Measurements from ENCODE around the gene DPH6. TPM values are rescaled to one million over a fixed set of nuclear protein-coding genes. Genes with fewer than 3 reads are reported as not detected.

Gene DPH6
- total and polyA plus RNA-seq, 7 donors = 5.5 to 26.0 (median 18.0) TPM

DNA sequence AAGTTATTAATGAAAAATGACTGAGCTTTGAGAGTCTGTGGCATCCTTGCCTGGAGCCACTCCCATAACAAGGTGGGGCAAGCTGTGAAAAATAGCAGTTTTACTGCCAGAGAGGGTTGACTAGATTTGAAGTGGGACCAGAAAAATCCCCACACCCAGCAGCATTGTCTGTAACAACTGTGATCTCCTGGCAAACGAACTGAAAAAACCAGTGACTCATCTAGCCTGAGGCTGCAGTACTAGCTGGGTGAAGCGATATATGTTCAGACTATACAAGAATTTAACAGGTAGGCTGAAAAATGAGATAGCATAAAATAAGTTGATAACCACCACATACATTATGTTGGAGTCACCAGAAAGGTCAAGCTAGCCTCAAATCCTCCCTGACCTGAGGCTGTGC, 64.0 kb downstream of the DPH6 start:
- H3K9me3 ChIP-seq = no peaks in the 10 kb centered on the region
- peak in 2 of 4 donors; percentile 39 to 44 for ATAC-seq
- 63 to 73% (median 64%) methylated on average over 2 of the region's 2 CpGs for WGBS, 3 donors
- intact Hi-C loops (cut with DNase I) = no loop called here
- no peaks in the 10 kb centered on the region for H3K36me3 ChIP-seq (ENCODE audit: insufficient read depth in 1 of 2, low read depth in 1 of 2)
- no peak for DNase-seq
- no peak overlapping the region for H3K27ac ChIP-seq
- no peak overlapping the region for H3K4me3 ChIP-seq
- H3K27me3 ChIP-seq (ENCODE audit: insufficient read depth in 3 of 3, low read length in 2 of 3) = no peaks in the 10 kb centered on the region
- TF ChIP-seq, protein P1, sequence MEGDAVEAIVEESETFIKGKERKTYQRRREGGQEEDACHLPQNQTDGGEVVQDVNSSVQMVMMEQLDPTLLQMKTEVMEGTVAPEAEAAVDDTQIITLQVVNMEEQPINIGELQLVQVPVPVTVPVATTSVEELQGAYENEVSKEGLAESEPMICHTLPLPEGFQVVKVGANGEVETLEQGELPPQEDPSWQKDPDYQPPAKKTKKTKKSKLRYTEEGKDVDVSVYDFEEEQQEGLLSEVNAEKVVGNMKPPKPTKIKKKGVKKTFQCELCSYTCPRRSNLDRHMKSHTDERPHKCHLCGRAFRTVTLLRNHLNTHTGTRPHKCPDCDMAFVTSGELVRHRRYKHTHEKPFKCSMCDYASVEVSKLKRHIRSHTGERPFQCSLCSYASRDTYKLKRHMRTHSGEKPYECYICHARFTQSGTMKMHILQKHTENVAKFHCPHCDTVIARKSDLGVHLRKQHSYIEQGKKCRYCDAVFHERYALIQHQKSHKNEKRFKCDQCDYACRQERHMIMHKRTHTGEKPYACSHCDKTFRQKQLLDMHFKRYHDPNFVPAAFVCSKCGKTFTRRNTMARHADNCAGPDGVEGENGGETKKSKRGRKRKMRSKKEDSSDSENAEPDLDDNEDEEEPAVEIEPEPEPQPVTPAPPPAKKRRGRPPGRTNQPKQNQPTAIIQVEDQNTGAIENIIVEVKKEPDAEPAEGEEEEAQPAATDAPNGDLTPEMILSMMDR (IDR thresholded peaks at IDR 0.05) = no peak
- peaks cover 13% of the 10 kb centered on the region for H3K4me1 ChIP-seq

DNA sequence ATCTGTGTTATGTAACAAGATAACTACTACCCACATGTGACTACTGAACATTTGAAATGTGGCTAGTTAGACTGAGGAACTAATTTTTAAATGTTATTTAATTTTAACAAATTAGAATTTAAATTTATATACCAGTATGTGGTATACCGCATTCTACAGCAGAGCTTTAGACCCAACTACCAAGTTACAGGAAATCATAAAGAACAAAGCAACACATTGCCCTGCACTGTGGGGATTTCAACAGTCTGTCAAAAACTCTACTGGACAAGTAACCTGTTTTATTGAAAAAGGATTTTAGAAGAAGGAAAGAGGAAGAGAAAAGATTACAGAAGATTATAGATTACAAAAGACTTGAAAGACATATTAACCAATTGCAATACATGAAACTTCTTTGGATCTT, 64.9 kb downstream of the DPH6 start:
- H3K36me3 ChIP-seq (ENCODE audit: insufficient read depth in 1 of 2, low read depth in 1 of 2) = no peaks in the 10 kb centered on the region
- intact Hi-C loops (cut with DNase I) = no loop called here
- no peaks in the 10 kb centered on the region for H3K27me3 ChIP-seq (ENCODE audit: insufficient read depth in 3 of 3, low read length in 2 of 3)
- H3K27ac ChIP-seq = no peak overlapping the region
- no peak overlapping the region for H3K4me3 ChIP-seq
- TF ChIP-seq, protein P1 (IDR thresholded peaks at IDR 0.05) = no peak
- H3K4me1 ChIP-seq = peaks cover 13% of the 10 kb centered on the region
- WGBS, 3 donors = 95 to 98% (median 96%) methylated on average over 1 of the region's 1 CpG
- ATAC-seq (no peak), DNase-seq (no peak)
- no peaks in the 10 kb centered on the region for H3K9me3 ChIP-seq

DNA sequence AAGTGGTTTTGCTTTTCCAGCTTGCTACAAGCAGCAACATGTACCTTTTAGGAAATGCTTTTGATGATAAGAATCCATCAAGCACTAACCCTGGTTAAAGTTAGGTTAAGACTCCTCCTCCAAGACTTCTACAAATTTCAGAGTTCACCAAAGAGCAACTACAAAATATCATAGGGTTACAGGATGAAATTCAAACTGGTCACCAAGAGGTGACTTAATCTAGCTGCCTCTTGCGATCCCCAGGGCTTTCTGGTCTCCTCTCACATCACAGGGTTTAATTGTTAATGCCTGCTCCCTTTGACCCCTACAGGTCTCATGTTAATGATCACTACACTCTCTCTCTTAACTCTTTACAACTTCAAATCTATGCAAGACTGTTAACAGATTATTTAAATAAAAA, 66.5 kb downstream of the DPH6 start:
- no peak overlapping the region for H3K27ac ChIP-seq
- no peak for DNase-seq
- TF ChIP-seq, protein P1 (IDR thresholded peaks at IDR 0.05) = no peak
- no peak overlapping the region for H3K4me3 ChIP-seq
- no peak for ATAC-seq
- H3K9me3 ChIP-seq = no peaks in the 10 kb centered on the region
- peaks cover 13% of the 10 kb centered on the region for H3K4me1 ChIP-seq
- no peaks in the 10 kb centered on the region for H3K36me3 ChIP-seq (ENCODE audit: insufficient read depth in 1 of 2, low read depth in 1 of 2)
- no peaks in the 10 kb centered on the region for H3K27me3 ChIP-seq (ENCODE audit: insufficient read depth in 3 of 3, low read length in 2 of 3)
- intact Hi-C loops (cut with DNase I) = no loop called here
- WGBS, 3 donors = 44 to 87% (median 48%) methylated on average over 1 of the region's 1 CpG

DNA sequence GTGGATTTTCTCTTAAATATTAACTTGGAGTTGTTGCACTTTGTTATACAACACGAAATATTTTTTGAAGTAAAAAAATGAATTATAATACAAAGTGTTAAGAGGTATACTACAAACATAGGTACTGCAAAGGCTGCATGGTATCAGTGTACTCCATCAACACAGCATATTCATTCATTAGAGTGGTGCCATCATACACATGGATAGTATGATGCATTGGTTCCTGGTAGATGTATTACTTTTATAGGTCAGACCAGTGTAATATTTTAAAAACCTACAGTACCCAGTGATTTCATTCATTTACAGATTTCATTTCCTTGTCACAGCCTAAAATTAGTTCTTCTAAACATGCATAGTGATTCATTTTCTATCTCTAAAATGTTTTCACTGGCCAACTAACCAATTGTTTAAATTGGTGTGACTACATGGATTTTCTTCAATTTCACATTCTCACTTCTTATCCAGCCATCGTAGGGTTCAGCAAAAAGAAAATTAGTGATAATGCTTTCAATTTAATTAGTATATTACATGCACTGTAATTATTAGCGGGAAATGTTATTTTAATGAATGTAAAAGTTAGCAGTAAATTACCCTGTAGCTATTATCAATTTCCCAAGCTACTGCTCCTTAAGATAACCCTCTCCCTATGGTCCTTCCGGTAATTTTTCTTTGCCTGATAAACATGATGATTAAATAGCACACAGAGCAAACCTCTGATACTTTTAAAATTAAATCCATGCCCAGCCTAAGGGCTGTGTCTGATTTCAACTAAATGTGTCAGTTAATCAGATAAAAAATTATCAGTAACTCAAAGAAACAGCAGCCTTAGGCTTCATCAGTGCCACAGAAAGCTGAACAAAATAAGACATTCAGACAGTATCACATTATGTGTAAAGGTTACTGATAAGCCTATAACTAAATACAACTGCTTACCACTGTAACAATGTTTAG, 68.4 kb downstream of the DPH6 start:
- no peak overlapping the region for H3K4me3 ChIP-seq
- intact Hi-C loops (cut with DNase I) = no loop called here
- peak in 1 of 4 donors; percentile 12 for ATAC-seq
- H3K27me3 ChIP-seq (ENCODE audit: insufficient read depth in 3 of 3, low read length in 2 of 3) = no peaks in the 10 kb centered on the region
- no peaks in the 10 kb centered on the region for H3K9me3 ChIP-seq
- H3K27ac ChIP-seq = no peak overlapping the region
- DNase-seq = no peak
- no peaks in the 10 kb centered on the region for H3K36me3 ChIP-seq (ENCODE audit: insufficient read depth in 1 of 2, low read depth in 1 of 2)
- WGBS, 3 donors = 76 to 83% (median 76%) methylated on average over 4 of the region's 4 CpGs
- H3K4me1 ChIP-seq = peaks cover 13% of the 10 kb centered on the region
- TF ChIP-seq, protein P1 (IDR thresholded peaks at IDR 0.05) = no peak

Data from psoas muscle (tissue), 8 donors.